K562 (cell line): ENCODE results near the gene STUB1. TPM values are rescaled to one million over a fixed set of nuclear protein-coding genes. Genes with fewer than 3 reads are reported as not detected.

Source experiments
- E2F5 ChIP-seq: sonication (generic); formaldehyde crosslinking; IDR thresholded peaks from 2 replicates; pipeline ENCODE4 v1.8.0; 2022; ENCODE audit warnings: mild to moderate bottlenecking, missing genetic modification reagents
- KLF10 ChIP-seq: fragments of 250-450 bp; sonication (Bioruptor Pico); IDR thresholded peaks from 2 replicates; pipeline ENCODE4 v1.6.1; 2021; ENCODE audit warnings: matching md5 sums
- PRDM10 ChIP-seq: fragments of 450-650 bp; IDR thresholded peaks from 2 replicates; pipeline ENCODE4 v1.6.1; 2018; ENCODE audit not compliant: partially characterized antibody
- TCF7L2 ChIP-seq: fragments of 150-350 bp; IDR thresholded peaks from 2 replicates; pipeline ENCODE4 v1.6.1; 2016; ENCODE audit warnings: low read depth, mild to moderate bottlenecking, low read length, moderate library complexity
- ZNF224 ChIP-seq: sonication (generic); formaldehyde crosslinking; IDR thresholded peaks from 2 replicates; pipeline ENCODE4 v1.8.0; 2022; ENCODE audit warnings: mild to moderate bottlenecking, missing genetic modification reagents
- ZNF77 ChIP-seq: fragments of 250-450 bp; sonication (Bioruptor Pico); IDR thresholded peaks from 2 replicates; pipeline ENCODE4 v1.5.0; 2020
- polyA plus RNA-seq, 8 experiments: library from polyadenylated mRNA; depleted of rRNA in 4 of 8; stranded (reverse) in 5 of 8; unstranded in 3 of 8; fragments of >200 nt; fragmentation: Nextera tagmentation in 2 of 8; fragmentation: Illumina TruSeq in 1 of 8; extraction: Ambion mirVana in 2 of 8; extraction: Trizol in 1 of 8; gene quantifications; 2 replicates each; pipeline versions ENCODE4 v1.2.1 to v1.2.3, GENCODE V29; 2011 to 2014; ENCODE audit warnings: inconsistent platforms in 1 of 8, missing spikeins in 1 of 8
- total RNA-seq, 7 experiments: library from RNA; depleted of rRNA in 6 of 7; stranded (reverse); fragments of >200 nt in 6 of 7; fragmentation: Illumina TruSeq in 2 of 7; extraction: Trizol in 2 of 7; gene quantifications; 2 replicates each; pipeline versions ENCODE4 v1.2.1 to v1.2.3, GENCODE V29; 2011 to 2021; ENCODE audit warnings: low replicate concordance in 1 of 7
- TF ChIP-seq, protein P1 (sequence below): fragments of 150-350 bp; IDR thresholded peaks from 2 replicates; pipeline ENCODE4 v1.6.1; 2014; ENCODE audit warnings: low read depth, mild to moderate bottlenecking, low read length, borderline replicate concordance
- TF ChIP-seq, protein P2 (sequence below), 2 experiments: fragments of 450-650 bp in 1 of 2; sonication (generic) in 1 of 2; formaldehyde crosslinking in 1 of 2; IDR thresholded peaks in 1 of 2; conservative IDR thresholded peaks in 1 of 2; 2 replicates each; pipeline versions ENCODE4 v1.6.1 to v1.8.1; 2016 to 2023; ENCODE audit warnings: mild to moderate bottlenecking in 2 of 2, moderate library complexity in 2 of 2, inconsistent platforms in 1 of 2, missing genetic modification reagents in 1 of 2
- TF ChIP-seq, protein P3 (sequence below): fragments of 450-650 bp; conservative IDR thresholded peaks from 2 replicates; pipeline ENCODE4 v1.6.1; 2016; ENCODE audit warnings: missing genetic modification characterization, low read depth, mild to moderate bottlenecking, control low read depth, missing compliant biosample characterization
- TF ChIP-seq, protein P4 (sequence below): fragments of 450-650 bp; formaldehyde crosslinking; IDR thresholded peaks from 2 replicates; pipeline ENCODE4 v1.4.0; 2022; ENCODE audit warnings: mild to moderate bottlenecking, moderate library complexity

Gene STUB1
- total and polyA plus RNA-seq, 9 of the 15 experiments (the other 6 are each of a cell fraction or from before 2014, with no cell fraction given) = 10.6 to 251 (median 152) TPM

DNA sequence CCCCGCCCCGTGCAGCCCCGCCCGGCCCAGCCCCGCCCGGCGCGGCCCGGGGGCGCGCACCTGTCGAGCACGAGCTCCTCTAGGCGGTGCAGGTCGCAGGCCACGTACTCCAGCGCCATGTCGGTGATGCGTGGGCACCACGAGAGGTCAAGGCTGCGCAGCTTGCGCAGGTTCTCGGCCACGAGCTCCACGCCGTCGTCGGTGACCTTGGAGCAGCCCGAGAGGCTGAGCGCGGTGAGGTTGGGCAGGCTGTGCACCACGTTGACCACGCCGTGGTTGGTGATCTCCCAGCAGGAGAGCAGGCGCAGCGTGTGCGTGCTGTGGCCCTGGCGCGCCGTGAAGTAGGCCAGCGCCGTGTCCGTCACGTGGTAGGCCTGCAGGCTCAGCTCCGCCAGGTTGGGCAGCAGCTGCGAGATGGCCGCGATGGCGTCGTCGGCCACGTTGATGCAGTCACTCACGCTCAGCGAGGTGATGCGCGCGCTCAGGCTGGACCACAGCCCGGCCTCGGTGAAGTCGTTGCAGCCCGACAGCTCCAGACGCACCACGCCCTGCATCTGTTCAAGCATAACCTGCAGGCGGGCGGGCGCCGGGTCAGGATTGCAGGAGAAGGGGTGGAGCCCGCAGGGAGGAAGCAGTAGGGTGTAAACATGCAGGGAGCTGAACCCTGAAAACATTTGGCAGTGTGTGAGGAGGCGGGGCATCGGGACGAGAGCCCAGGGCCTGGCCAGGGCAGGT is 15.3 kb downstream of the STUB1 start (continued):
- TF ChIP-seq, protein P1, sequence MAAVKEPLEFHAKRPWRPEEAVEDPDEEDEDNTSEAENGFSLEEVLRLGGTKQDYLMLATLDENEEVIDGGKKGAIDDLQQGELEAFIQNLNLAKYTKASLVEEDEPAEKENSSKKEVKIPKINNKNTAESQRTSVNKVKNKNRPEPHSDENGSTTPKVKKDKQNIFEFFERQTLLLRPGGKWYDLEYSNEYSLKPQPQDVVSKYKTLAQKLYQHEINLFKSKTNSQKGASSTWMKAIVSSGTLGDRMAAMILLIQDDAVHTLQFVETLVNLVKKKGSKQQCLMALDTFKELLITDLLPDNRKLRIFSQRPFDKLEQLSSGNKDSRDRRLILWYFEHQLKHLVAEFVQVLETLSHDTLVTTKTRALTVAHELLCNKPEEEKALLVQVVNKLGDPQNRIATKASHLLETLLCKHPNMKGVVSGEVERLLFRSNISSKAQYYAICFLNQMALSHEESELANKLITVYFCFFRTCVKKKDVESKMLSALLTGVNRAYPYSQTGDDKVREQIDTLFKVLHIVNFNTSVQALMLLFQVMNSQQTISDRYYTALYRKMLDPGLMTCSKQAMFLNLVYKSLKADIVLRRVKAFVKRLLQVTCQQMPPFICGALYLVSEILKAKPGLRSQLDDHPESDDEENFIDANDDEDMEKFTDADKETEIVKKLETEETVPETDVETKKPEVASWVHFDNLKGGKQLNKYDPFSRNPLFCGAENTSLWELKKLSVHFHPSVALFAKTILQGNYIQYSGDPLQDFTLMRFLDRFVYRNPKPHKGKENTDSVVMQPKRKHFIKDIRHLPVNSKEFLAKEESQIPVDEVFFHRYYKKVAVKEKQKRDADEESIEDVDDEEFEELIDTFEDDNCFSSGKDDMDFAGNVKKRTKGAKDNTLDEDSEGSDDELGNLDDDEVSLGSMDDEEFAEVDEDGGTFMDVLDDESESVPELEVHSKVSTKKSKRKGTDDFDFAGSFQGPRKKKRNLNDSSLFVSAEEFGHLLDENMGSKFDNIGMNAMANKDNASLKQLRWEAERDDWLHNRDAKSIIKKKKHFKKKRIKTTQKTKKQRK = no peak
- TF ChIP-seq, protein P2, sequence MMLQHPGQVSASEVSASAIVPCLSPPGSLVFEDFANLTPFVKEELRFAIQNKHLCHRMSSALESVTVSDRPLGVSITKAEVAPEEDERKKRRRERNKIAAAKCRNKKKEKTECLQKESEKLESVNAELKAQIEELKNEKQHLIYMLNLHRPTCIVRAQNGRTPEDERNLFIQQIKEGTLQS (IDR thresholded peaks at IDR 0.05) = no peak
- TF ChIP-seq, protein P2 (CRISPR knock-in tag; conservative IDR thresholded peaks at IDR 0.05) = no peak
- TF ChIP-seq, protein P3, sequence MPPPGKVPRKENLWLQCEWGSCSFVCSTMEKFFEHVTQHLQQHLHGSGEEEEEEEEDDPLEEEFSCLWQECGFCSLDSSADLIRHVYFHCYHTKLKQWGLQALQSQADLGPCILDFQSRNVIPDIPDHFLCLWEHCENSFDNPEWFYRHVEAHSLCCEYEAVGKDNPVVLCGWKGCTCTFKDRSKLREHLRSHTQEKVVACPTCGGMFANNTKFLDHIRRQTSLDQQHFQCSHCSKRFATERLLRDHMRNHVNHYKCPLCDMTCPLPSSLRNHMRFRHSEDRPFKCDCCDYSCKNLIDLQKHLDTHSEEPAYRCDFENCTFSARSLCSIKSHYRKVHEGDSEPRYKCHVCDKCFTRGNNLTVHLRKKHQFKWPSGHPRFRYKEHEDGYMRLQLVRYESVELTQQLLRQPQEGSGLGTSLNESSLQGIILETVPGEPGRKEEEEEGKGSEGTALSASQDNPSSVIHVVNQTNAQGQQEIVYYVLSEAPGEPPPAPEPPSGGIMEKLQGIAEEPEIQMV = no peak
- no peak for TF ChIP-seq ZNF77 (CRISPR knock-in tag)
- TF ChIP-seq ZNF224 (CRISPR knock-in tag) = no peak
- TF ChIP-seq, protein P4, sequence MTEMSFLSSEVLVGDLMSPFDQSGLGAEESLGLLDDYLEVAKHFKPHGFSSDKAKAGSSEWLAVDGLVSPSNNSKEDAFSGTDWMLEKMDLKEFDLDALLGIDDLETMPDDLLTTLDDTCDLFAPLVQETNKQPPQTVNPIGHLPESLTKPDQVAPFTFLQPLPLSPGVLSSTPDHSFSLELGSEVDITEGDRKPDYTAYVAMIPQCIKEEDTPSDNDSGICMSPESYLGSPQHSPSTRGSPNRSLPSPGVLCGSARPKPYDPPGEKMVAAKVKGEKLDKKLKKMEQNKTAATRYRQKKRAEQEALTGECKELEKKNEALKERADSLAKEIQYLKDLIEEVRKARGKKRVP (CRISPR knock-in tag) = no peak
- no peak for TF ChIP-seq TCF7L2
- no peak for TF ChIP-seq KLF10
- no peak for TF ChIP-seq PRDM10
- TF ChIP-seq E2F5 (CRISPR knock-in tag) = peak; percentile 86; the same call in 1 of the 2 replicates
